Mucosa of descending colon (tissue), 3 donors: ENCODE measurements around the gene ADAM19. TPM values are rescaled to one million over a fixed set of nuclear protein-coding genes. Genes with fewer than 3 reads are reported as not detected.

Experiments
- ATAC-seq: fragments of 200-7000 bp; cut with Tn5 transposase; one replicate; pipeline ENCODE4 v1.9.1; 2020; ENCODE audit warnings: mild to moderate bottlenecking, moderate library complexity
- DNase-seq, 3 donors: peaks; one replicate each; pipeline ENCODE4 v3.0.0-alpha.2; 2020
- H3K36me3 ChIP-seq: fragments of 200-600 bp; one replicate; pipeline ENCODE4 v1.8.0; 2021; ENCODE audit warnings: low read depth, mild to moderate bottlenecking
- H3K4me1 ChIP-seq: fragments of 200-600 bp; one replicate; pipeline ENCODE4 v1.8.0; 2021; ENCODE audit warnings: low read depth, mild to moderate bottlenecking
- H3K4me3 ChIP-seq: fragments of 200-600 bp; one replicate; pipeline ENCODE4 v1.8.0; 2021; ENCODE audit warnings: mild to moderate bottlenecking
- H3K9me3 ChIP-seq: fragments of 200-600 bp; one replicate; pipeline ENCODE4 v1.8.0; 2021; ENCODE audit warnings: mild to moderate bottlenecking
- intact Hi-C, 2 donors: fragments of 100-400 bp; cut with DNase I in 1 of 2; cut with micrococcal nuclease in 1 of 2; formaldehyde crosslinking; loops; one replicate each; pipeline versions ENCODE4 v1.11.0 to v1.11.1; 2022; cut with DNase I, micrococcal nuclease
- total RNA-seq, 3 donors: library from RNA; stranded (reverse); fragmentation: NEBNext Ultra II Directional in 2 of 3; extraction: Animal tissue kit (Norgen Biotek cat#: 25700) in 2 of 3; gene quantifications; one replicate each; pipeline versions ENCODE4 v1.2.1 to v1.2.4, GENCODE V29; 2021 to 2023
- TF ChIP-seq, protein P1 (sequence below): fragments of 200-600 bp; IDR thresholded peaks from one replicate; pipeline ENCODE4 v1.8.0; 2022; ENCODE audit warnings: antibody characterized with exemption, mild to moderate bottlenecking
- donor health status: DM: no; HTN: no; CAD: no; lungs with moderate emphysema.
- donor health status: DM: no; HTN: no; CAD: no.
- donor health status: DM: no; HTN: yes; CAD: no.

The ADAM19 gene
- total RNA-seq, 3 donors from 2014 or later = 6.4 to 32.6 (median 8.9) TPM

DNA sequence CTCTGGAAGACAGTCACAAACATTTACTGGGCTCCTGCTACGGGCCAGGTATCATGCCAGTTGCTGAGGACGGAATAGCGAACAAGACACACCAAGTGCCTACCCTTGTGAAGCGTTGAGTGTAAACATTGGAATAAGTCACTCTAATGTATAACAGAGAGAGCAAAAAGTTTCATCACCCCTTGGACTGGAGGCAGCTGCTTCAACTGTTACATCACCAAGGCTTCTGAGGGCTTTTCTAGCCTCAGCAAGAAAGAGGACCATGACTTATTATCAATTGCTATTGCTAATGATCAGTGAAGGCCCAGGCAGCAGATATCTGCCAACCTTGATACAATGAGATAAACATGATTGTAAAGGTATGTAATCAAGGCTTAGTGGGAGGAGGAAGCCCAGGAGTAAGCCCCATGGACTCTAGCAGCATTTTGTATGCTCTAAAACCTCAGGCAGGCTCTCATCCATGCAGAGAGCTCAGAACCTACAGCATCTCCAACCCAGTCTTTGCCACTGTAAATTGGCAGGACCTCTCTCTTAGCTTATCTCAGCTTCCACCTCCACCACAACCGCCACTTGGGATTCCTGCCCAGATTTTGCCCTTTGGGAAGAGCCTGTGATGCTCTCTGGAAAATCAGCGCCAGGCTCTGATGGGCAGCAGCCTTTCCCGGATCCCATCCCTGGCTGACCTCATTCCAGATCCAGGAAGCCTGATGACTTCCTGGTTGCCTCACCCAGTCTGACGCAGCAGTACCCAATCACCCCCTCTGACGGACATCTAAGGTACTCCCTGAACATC lies 54.5 kb downstream of the ADAM19 start:
- Histone ChIP-seq H3K4me3 (no peak overlapping the region), H3K36me3 (no peaks in the 10 kb centered on the region), H3K4me1 (peaks cover 1% of the 10 kb centered on the region), H3K9me3 (no peaks in the 10 kb centered on the region)
- no peak for DNase-seq
- intact Hi-C loops = no loop called here
- peak; percentile 85 for ATAC-seq
- TF ChIP-seq, protein P1, sequence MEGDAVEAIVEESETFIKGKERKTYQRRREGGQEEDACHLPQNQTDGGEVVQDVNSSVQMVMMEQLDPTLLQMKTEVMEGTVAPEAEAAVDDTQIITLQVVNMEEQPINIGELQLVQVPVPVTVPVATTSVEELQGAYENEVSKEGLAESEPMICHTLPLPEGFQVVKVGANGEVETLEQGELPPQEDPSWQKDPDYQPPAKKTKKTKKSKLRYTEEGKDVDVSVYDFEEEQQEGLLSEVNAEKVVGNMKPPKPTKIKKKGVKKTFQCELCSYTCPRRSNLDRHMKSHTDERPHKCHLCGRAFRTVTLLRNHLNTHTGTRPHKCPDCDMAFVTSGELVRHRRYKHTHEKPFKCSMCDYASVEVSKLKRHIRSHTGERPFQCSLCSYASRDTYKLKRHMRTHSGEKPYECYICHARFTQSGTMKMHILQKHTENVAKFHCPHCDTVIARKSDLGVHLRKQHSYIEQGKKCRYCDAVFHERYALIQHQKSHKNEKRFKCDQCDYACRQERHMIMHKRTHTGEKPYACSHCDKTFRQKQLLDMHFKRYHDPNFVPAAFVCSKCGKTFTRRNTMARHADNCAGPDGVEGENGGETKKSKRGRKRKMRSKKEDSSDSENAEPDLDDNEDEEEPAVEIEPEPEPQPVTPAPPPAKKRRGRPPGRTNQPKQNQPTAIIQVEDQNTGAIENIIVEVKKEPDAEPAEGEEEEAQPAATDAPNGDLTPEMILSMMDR = no peak

- Histone ChIP-seq H3K4me1 (peaks cover 4% of the 10 kb centered on the region), H3K36me3 (no peaks in the 10 kb centered on the region), H3K9me3 (no peaks in the 10 kb centered on the region), H3K4me3 (no peak overlapping the region)
- ATAC-seq (no peak), DNase-seq (no peak)
- TF ChIP-seq, protein P1 = no peak
- intact Hi-C loops = no loop called here
Observed at GRCh38 chr5:157519579-157520253, 55.9 kb downstream of the ADAM19 start.

DNA sequence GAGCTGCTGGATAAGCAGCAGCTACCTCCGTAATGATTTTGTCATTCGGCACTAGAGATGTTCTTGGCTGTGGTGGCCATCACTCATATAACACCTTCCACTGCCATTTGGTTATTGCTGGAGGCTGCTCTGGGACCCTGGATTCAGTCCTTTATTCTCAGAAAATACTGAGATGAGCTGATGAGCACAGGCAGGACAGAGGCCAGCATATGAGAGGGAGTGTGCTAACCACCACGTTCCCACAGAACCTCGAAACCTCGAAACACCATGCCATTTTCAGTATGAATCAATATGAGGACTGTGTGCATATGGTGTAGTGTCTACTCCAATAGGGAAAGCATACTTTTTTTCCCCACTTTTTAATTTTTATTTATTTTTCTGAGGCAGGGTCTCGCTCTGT lies 56.6 kb downstream of the ADAM19 start:
- H3K4me1 ChIP-seq = peaks cover 4% of the 10 kb centered on the region
- H3K9me3 ChIP-seq = no peaks in the 10 kb centered on the region
- no peaks in the 10 kb centered on the region for H3K36me3 ChIP-seq
- ATAC-seq (no peak), DNase-seq (no peak)
- TF ChIP-seq, protein P1 = no peak
- intact Hi-C loops = no loop called here
- no peak overlapping the region for H3K4me3 ChIP-seq

DNA sequence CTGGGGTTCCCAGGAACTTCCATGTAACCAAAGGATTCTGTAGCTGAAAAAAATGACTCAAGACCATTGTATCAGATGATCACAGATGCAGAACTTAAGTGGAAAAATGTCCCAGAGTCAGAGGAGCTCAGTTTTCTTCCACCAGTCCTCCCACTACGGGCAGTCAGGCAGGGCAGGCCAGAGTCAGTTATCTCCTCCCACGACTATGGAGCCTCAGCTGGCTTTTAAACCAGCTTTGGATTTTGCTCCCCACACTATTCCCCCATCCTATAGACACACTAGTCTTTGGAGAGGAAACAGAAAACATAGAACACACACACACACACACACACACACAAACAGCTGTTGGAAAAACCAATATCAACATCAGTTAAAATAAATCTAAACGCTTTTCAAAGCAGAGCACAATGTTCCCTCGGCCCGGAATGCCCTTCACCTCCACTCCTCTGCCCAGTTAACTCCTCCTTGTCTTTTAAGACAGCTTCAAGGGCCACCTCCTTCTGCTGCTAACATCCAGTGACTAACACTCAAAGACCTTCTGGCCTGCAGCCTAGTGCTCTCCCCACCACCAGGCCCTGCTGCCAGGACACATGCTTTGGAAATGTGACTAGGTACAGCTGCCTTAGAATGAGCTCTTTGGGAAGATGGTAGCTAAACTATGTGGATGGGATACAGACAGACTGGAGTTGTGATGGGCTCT lies 58.8 kb downstream of the ADAM19 start:
- Histone ChIP-seq H3K4me1 (peaks cover 4% of the 10 kb centered on the region), H3K36me3 (no peaks in the 10 kb centered on the region), H3K9me3 (no peaks in the 10 kb centered on the region), H3K4me3 (no peak overlapping the region)
- intact Hi-C loops = no loop called here
- TF ChIP-seq, protein P1 = no peak
- DNase-seq (no peak), ATAC-seq (peak; percentile 42)

- H3K9me3 ChIP-seq = no peaks in the 10 kb centered on the region
- no peak overlapping the region for H3K4me3 ChIP-seq
- peaks cover 4% of the 10 kb centered on the region for H3K4me1 ChIP-seq
- no peaks in the 10 kb centered on the region for H3K36me3 ChIP-seq
- intact Hi-C loops = no loop called here
- no peak for DNase-seq
- ATAC-seq = no peak
- TF ChIP-seq, protein P1 = no peak
Observed at GRCh38 chr5:157516006-157516405, 59.6 kb downstream of the ADAM19 start.
